ENCODE measurements around the gene CATSPER3.
A peak's percentile ranks its signal among the peaks of the same experiment; 100 is the strongest.

Gene CATSPER3

DNA sequence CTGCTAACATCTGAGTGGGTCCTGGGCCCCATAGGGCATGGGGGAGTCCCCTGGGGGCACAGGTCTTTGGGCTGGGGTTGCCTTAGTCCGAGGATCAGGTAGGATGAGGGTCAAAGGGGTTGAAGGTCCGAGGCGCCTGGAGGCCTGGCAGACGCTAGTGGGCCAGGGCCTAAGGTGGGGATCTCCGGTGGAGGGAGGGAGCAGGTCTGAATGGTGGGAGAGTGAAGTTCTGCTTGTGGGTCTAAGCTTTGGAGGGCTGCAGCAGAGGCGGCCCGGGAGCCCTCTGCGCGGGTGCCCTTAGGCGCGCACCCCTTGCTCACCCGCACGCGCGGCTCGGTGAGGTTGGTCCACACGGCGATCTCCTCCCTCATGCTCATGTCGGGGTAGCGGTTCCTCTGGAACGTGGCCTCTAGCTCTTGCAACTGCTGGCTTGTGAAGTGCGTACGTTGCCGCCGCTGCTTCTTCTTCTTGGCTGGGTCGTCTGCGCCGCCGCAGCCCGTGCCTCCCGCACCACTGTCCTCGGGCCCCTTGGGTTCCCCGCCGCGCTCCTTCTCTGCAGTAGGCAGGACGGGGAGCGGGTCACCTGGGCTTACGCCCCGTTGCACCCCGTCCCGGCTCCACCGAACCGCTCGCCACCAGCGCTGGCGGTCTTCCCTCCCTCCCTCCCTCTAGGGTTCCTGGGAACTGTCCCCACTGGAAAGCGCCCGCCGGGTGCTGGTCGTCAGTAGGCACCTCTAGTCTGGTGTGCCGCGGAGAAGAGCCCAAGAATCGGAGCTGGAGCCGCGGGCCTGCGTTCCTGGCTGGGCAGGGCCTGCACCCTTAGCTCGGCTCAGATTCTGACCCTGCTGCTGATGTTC is 63.5 kb downstream of the CATSPER3 start:
- DNase-seq, result no peak

DNA sequence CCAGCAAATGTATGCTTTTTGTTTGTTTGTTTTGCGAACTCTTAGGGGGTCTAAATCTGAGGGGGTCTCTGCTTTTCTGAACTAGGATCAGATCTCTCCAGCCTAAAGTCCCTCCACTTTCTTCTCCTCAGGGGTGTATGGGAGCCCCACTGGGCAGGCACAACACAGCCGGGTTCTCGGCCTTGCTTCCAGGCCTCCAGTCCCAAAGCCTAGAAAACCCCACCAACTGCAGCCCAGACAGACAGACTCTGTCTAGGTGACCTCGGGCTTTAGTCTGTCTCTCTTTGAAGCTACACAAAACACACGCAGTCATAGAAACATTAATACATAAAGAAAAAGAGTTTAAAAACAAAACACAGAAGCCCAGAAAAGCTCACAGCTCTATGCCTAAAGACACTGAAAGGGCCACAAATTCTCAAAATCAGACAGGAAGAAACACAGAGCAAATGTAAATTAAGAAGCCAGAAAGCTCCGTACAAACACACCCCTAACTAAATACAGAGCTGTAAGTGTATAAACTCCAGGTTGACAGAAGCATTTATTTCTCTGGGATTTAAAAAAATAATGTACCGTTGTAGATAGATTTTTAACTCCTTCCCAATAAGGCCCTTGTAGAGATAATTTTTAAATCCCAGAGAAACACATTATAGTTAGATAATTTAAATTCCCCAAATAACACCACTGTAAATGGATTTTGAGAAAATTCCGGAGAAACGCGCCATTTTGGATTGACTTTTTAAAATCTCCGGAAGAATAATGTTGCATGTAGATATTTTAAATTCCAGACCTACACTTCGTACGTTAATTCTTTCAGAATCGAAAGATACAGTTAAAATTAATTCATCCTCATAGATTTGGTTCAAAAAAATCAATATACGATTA is 64.3 kb downstream of the CATSPER3 start:
- no peak for DNase-seq

DNA sequence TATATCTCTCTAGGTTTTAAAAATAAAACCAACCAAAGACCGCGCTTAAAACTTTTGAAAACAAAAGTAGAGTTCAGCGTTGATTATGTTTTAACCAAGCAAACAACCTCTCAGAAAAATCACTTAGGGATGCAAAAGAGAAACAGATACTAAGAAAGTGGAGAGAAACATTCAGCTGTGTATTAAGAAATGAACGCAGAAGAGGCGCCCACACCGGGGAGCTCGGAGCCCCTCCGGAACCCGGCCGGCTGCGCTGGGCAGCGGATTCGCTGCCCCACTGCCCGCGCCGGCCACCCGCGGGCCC is 64.9 kb downstream of the CATSPER3 start:
- no peak for DNase-seq

DNA sequence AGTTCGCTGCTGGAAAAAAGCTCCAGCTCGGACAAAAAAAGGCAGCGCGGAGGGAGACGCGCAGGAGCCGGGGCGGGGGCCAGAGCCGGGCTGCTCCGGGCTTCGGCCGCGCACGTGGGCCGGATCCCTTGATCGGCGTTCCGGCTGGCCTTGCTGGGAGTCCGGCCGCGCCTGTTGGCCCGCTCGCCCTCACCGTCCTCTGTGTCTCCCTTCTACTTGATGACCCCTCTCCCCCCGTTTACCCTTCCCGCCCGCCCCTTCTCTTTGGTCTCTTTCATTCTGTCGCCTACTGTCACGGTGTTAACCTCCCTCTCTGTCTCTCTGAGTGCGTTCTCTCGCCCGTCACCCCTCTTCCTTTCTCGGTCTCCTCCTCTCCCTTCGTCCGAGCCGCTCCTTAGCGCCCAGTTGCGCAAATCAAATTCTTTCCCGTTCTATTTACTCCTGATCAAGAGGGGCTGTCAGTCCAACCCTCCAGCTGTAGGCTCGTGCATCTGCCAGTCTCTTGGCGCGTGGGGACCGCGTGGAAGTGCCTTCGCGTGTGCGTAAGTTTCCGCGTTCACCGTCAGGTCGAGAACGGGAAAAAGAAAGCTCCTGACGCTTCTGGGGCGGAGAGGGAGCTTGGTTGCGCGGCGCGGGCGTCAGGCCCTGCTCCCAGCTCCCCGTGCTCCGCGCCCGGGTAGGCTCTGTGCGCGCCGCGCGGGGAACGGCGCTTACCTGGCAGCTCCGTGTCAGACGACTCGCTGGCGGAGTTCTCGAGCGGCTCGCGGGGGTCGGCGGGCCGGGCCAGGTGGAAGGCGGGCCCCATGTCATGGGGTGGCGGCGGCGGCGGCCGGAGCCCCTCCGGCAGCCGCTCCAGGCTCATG is 65.5 kb downstream of the CATSPER3 start:
- DNase-seq, result peak in 1 of 2 experiments; percentile 35

DNA sequence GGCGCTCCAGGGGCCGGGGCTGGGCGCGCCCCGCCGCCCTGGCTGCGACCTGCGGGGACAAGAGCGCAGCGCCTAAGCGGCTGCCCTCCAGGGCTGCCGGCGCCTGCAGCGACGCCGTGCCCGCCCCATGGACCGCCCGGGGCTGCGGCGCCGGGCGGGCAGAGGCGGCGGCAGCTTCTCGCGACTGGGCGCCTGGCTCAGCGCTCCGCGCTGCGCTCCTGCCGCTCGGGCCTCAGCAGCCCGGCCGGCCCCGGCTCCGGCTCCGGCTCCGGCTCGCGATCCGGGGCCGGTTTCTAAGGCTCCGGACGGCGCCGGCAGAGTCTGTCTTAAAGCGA is 66.2 kb downstream of the CATSPER3 start, which contains the start of gene PITX1:
Gene PITX1, minus strand, starts transcription at position 328 of the 335 bp plus-strand sequence. CDS start 347 bp downstream, outside the sequence.
- DNase-seq, result no peak

DNA sequence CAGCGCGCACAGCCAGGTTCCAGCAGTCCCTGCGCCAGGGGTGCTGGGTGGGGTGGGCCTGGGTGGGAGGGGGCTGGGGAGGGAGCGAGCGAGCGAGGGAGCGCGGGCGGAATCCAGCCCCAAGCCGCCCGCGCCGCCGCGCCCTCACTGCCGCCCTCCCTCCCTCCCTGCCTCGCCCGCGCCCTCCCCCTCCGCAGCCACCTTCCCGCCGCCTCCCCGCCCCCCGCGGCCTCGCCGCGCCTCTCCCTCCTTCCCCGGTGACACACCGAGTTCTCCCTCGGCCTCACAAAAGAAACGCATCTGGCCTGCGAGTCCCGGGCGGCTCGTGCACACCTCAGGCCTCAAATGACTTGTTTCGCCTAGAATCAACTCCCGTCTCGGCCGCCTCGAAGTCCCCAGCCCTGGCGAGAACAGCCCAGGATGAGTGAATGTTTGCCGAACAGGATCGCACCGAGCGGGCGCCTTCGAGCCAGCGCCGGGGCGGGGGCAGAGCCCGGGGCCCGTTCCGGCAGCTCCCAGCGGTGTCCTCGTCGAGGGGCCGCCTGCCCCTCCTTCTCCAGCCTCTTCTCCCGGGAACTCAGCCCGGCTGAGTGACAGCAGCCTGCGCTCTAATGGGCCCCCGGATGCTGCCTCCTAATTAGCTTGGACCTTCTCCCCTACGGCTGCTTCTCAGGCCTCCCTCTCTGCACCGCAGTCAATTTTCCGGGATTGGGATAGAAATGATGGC is 66.7 kb downstream of the CATSPER3 start:
- peak; percentile 16 to 50 for DNase-seq

DNA sequence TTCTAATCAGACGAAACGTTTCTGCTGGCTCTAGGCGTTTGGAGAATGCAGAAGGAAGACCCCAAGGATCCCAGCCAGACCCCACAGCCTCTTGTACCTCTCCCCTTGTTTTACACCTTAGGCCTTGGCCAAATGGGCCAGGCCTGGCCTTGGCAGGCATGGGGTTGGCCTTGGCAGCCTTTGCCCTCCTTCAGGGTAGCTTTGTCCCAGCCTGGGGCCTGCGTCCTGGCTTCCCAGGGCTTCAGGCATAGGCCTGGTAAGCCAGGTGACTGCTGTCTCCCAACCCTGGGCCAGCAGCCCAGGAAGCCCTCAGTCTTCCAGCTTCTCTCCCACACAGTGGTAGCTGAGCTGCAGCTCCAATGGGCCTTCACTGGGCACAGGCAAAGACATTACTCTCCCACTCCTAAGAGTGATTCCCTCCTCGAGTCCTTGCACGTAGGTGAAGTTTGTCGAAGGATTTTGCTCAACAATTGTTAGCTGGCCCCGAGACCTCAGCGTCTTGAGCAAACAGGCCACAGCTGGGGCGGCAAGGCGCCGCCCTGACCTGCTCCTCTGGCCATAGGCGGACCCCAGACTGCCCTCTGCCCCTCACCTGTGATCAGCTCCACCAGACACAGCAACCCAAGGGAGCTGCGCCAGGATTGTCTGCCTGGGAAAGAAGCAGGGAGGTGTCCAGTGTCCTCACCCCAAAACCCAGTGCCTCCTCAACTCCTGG is 67.4 kb downstream of the CATSPER3 start:
- no peak for DNase-seq

DNA sequence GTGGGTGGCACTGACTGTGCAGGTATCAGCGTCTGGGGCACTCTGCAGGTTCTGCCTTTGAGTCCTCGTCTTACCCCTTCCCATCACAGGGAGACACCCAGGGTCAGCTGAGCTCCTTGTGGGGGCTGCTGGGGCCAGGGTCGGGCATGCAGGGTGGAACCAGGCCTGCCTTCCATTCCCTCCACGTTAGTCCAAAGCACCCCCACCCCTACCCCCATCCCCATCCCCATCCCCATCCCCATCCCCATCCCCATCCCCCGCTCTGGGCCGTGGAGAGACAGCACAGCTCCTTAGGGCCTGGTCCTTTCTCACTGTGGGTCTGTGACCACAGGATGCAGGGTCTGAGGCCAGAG is 67.9 kb downstream of the CATSPER3 start:
- DNase-seq, result no peak

DNA sequence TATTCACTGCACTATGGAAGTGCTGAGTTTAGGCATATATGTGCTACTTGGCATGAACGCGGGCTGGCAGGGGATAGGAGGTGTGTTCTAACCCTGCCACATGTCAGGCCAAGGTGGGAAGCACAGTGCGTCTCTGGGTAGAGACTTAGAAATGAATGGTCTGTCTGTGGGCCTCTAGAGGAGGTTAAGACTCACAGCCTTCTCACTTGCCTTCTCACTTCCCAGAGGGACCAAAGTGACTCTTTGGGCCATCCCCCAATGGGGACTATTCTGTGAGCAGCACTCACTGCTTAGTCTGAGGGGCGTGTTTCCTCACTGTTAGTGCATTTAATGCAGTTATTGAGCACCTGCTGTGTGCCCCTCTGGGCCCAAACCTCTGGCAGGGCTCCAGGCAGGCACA is 68.7 kb downstream of the CATSPER3 start:
- no peak for DNase-seq

DNA sequence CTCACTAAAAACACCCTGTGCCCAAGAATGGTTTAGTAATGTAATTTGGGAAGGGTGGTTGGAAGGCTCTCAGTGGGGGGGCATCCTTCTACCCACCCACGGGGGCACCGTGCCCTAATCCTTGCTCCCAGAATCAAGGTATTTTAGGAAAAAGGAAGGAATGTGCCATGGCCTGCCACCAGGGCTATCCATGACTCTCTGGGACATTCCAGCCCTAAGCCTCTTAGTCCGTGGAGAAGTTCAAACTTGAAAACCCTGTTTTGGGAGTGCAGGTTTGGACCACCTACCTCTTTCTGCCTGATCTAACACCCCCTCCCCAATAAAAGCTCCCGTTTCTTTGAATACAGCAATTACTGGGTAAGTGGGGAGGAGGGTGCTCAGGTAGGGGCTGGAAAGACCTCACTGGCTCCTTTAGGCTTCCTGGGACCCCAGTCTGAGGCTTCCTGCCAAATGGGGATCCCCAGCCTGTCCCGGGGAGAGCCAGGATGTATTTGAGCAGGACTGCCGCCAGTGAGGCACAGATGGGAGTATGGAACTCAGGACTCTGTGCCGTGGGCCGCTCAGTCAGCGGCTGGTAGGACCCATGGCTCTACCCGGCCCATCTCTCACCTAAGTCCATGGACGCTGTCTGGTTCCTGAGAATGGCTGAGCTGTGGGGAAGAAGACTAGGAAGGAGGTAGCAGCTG is 70.0 kb downstream of the CATSPER3 start:
- DNase-seq, result no peak

DNA sequence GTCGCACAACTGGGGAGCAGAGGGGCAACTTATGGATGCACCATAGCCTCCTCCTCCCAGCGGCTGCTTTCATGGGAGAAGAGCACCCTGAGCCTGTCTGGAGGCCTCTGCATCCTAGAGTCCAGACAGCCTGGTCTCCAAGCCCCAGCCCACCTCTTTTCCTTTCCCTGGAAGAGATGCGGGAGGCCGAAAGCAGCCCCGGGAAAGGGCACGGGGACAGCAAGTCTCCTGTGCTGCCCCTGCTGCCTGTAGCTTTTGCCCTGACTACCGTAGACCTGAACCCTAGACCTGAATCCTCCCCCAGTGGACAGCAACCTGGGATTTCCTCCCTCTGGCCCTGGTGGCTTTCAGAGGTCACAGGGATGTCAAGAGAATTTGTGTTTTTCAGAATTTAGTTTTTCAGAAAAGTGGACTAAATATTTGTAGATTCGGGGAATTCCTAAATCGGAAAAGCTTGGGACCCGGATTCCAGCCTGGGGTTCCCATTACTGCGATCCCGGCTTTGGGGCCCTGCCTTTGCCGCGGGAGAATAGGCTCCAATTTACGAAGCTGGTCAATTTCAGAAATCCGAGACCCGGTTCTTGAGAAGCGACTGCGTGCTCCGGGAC is 70.6 kb downstream of the CATSPER3 start:
- no peak for DNase-seq

DNA sequence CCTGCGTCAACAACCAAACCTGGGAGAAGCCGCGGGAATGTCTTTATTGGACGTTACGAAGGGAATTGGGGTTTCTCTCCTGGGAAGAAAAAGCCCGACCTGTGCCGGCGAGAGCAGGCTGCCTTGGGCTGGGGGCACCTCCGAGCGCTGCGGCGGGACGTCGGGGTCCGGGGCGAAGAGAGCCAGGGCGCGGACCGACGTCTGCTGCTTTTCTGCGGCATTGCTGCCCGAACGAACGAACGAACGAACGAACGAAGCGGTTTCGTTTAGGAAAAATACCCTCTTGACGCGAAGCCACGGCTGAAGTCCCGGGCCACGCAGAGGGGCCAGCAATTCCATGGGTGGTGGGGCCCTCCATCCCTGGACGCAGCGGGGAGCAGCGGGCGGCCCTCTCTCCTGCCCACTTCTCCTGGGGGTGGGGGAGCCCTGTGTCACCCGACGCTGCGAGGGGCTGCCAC is 71.1 kb downstream of the CATSPER3 start:
- no peak for DNase-seq

DNA sequence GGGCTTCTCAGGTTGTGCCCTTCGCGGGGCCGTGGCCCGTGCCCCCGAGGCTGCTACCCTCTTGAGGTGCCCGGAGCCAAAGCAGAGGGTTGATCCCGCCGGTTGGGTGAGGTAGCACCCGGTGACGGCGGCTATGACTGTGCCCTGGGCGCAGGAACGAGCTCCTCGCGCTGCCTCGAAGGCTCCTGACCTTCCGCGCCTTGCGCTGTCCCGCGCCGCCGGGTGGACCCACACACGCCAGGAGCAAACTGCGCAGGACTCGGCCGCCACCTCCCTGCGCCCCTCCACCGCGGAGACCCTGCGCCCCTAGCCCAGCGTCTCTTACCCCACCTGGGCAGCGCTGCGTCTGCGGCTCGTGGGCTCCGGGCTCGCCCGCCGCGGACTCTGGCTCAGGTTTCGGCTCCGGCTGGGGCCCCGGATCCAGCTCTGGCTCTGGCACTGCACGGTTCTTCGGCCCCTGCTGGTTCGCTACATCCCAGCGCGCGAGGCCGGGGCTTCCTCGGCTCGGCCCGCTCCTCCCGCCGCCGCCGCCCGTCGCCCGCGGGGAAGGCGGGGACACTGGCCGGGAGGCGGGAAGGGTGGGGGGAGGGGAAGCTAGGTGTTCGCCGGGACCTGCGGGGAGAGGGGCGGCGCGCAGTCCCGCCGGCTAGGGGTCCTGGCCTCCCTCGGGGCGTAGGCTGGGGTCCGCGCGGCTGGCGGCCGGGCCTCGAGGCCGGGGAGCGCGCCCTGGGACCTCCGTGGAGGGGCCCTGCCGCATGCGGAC is 71.7 kb downstream of the CATSPER3 start:
- no peak for DNase-seq

DNA sequence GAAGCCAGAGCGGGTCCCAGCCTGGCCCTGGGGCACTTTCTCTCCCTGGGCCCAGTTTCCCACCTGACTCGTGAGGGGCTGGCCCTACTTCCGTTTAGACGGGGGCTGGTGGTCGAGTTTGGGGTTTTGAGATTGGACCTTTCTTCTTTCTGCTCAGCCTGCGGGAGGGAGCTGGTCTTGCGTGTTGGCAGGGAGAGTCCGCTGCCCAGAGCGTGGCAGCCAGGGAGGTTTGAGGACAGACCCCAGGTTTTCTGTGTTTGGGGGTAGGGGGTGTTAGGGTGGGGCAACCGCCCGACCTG is 72.3 kb downstream of the CATSPER3 start:
- DNase-seq, result no peak

DNA sequence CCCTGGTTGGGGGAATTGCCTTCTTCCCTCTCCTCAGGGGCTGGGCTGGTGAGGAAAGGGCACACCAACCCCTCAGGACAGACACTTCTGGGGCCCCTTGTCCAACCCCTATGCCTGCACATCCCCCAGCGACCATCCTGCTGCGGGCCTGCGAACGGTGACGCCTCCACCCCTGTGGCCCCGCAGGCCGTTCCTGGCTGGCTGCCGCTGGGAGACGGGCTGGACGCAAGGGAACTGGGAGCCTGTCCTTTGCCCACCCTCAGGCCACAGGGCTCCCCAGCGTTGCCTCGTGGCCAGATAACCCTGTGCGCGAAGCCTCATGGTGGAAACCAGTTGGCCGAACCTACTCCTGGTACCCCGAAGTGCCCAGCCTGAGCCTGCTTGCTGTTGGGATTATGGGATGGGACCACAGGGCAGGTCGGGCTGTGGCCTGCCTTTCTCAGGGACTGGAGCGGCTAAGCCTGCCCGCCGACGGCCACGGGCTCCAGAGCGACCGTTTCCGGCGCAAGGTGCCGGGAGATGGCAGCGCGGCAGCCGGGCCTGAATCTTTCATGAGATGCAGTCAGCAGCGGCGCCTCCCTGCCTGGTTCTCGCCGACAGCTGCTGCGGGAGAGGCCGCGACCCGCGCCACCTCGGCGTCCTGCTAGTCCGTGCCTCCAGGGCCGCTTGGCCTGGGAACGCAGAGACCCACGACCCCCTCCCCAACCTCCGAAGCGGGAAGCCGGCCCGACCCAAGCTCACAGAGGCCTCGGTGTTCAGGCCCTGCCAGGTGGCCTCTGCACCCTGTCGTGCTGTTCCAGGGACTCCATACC is 72.8 kb downstream of the CATSPER3 start:
- no peak for DNase-seq

DNA sequence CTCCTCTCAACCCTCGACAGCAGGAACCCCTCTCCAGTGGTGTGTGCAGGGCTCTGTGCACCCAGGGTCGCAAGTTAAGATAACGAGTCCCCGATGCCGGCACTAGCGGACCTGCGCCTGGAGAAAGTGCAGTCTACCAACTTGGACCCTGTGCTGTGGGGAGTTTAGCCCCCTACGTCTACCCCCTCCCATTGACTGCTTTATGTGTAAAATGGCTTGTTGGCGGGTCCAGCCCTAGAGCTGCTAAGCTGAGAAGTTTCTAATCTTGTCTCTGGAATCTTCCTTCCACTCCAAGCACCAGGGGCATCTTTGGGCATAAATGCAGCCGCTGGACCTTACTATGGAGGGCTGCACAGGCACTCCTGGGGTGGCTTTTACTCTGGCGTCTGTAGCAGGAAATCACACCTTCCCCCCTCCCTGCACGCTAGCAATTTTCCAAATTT is 73.5 kb downstream of the CATSPER3 start:
- no peak for DNase-seq

DNA sequence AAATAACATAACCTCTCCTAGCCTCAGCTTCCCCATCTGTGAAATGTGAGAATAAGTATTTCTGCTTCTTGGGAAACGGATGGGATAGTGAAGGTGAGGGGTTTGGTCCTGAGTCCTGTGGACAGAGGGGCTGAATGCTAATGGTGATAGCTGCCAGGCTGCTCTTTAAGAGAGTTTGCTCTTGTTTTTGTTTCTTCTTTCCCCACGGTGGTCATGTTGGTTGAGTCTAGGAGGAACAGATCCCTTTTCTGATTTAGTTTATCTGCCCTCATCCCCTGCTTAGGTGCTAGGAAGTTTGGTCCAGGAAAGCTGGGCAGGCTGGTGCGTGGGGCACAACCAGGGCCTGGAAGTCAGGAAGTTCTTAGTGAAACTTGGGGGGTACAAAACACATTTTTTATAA is 74.0 kb downstream of the CATSPER3 start:
- DNase-seq, result no peak

DNA sequence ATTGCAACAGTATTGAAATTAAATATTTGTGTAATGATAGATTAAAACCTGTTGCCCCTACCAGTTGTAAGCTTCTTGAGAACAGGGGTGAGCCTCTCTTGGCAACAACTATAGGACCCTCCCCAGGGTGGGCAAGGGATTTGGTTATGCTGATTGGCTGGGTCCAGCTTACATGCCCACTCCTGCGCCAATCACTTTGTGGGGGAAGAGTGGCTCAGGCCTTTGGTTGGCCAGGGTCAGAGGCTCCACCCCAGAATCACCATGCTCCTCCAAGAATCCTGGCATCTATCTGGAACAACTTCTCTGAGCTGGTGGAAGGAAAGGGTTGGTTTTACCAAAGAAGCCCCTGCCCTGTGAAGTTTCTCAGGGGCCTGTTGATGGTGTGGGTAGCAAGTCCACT is 74.9 kb downstream of the CATSPER3 start:
- no peak for DNase-seq

DNA sequence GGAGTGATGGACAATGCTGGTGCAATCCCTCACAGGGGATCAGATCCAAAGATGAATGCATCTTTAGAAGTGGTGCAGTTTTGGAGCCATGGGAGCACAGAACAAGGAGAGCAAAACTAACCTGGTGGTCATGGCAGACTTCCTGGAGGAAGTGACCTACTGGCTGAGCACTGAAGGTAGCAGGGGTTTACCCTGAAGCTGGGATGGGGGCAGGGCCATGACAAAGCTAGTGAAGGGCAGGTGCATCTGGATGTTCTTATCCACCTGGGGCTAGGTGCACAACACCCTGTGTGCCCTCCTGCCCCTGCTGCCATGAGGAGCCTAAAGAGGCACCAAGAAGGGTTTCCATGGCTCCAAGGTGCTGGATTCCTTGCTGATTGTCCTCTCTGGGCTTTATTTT is 77.8 kb downstream of the CATSPER3 start:
- DNase-seq, result no peak

Data from AML-193 (cell line).